Dedifferentiated amniotic fluid mesenchymal stem cell (primary cell): ENCODE results near the gene AUH.
A peak's percentile ranks its signal among the peaks of the same experiment; 100 is the strongest.
"Not testable (repeated sequence)": the region's sequence is repeated elsewhere in the genome, so short reads cannot be mapped to it uniquely, and the experiment has no call there.

Source experiments
- DNase-seq: peaks from one replicate; pipeline ENCODE4 v3.0.0-alpha.2; 2016; ENCODE audit errors: extremely low spot score

AUH gene

GRCh38 chr9:91378695-91379127 lies 17.0 kb upstream of the AUH start:
- no peak for DNase-seq

GRCh38 chr9:91378054-91378453 lies 16.3 kb upstream of the AUH start:
- DNase-seq: not testable (repeated sequence)

- DNase-seq: no peak
Observed at GRCh38 chr9:91376239-91376638, 14.5 kb upstream of the AUH start.

- peak; percentile 38 for DNase-seq
Observed at GRCh38 chr9:91374939-91375338, 13.2 kb upstream of the AUH start.

- DNase-seq: no peak
Observed at GRCh38 chr9:91371894-91372293, 10.2 kb upstream of the AUH start.

GRCh38 chr9:91370006-91370405 lies 8.3 kb upstream of the AUH start:
- not testable (repeated sequence) for DNase-seq

GRCh38 chr9:91364702-91365101 lies 3.0 kb upstream of the AUH start:
- no peak for DNase-seq

- DNase-seq: no peak
Observed at GRCh38 chr9:91364005-91364404, 2.3 kb upstream of the AUH start.

- no peak for DNase-seq
Observed at GRCh38 chr9:91362051-91362611, 413 bp upstream of the AUH start.

GRCh38 chr9:91360551-91361290 lies 997 bp downstream of the AUH start:
- DNase-seq: no peak

GRCh38 chr9:91359734-91360470 lies 1.8 kb downstream of the AUH start:
- no peak for DNase-seq

GRCh38 chr9:91359083-91359482 lies 2.6 kb downstream of the AUH start:
- DNase-seq: no peak

GRCh38 chr9:91354881-91355280 lies 6.8 kb downstream of the AUH start:
- no peak for DNase-seq

- DNase-seq: no peak
Observed at GRCh38 chr9:91349115-91349555, 12.6 kb downstream of the AUH start.

- no peak for DNase-seq
Observed at GRCh38 chr9:91348191-91348807, 13.4 kb downstream of the AUH start.

GRCh38 chr9:91347377-91347776 lies 14.3 kb downstream of the AUH start:
- DNase-seq: no peak

GRCh38 chr9:91346644-91347043 lies 15.1 kb downstream of the AUH start:
- DNase-seq: no peak

GRCh38 chr9:91345978-91346377 lies 15.7 kb downstream of the AUH start:
- DNase-seq: no peak

GRCh38 chr9:91342575-91342974 lies 19.1 kb downstream of the AUH start:
- no peak for DNase-seq

- no peak for DNase-seq
Observed at GRCh38 chr9:91341749-91342148, 20.0 kb downstream of the AUH start.

- no peak for DNase-seq
Observed at GRCh38 chr9:91341258-91341746, 20.4 kb downstream of the AUH start.

- DNase-seq: no peak
Observed at GRCh38 chr9:91340395-91340967, 21.2 kb downstream of the AUH start.
